Tibial nerve (tissue), 4 donors: ENCODE results near the gene DSC1. TPM values are rescaled to one million over a fixed set of nuclear protein-coding genes. Genes with fewer than 3 reads are reported as not detected.

Source experiments
- DNase-seq, 2 donors: peaks; one replicate each; pipeline ENCODE4 v3.0.0-alpha.2; 2019; ENCODE audit warnings: low spot score in 2 of 2
- H3K27ac ChIP-seq, 4 donors: fragments of 200-600 bp; sonication (generic) in 3 of 4; one replicate each; pipeline ENCODE4 v1.5.1; 2017 to 2019; ENCODE audit warnings: mild to moderate bottlenecking in 1 of 4
- H3K27me3 ChIP-seq, 2 donors: fragments of 200-600 bp; sonication (generic) in 1 of 2; one replicate each; pipeline versions ENCODE4 v1.5.1 to v1.6.0; 2017 to 2019
- H3K36me3 ChIP-seq, 3 donors: fragments of 200-600 bp; sonication (generic); one replicate each; pipeline ENCODE4 v1.5.1; 2018 to 2019
- H3K4me1 ChIP-seq, 4 donors: fragments of 200-600 bp; sonication (generic) in 3 of 4; one replicate each; pipeline ENCODE4 v1.5.1; 2017 to 2019
- H3K4me3 ChIP-seq, 4 donors: fragments of 200-600 bp; sonication (generic) in 3 of 4; one replicate each; pipeline ENCODE4 v1.5.1; 2017 to 2019; ENCODE audit warnings: mild to moderate bottlenecking in 1 of 4, moderate library complexity in 1 of 4
- H3K9me3 ChIP-seq, 4 donors: fragments of 200-600 bp; sonication (generic) in 3 of 4; one replicate each; pipeline ENCODE4 v1.5.1; 2017 to 2019
- EP300 ChIP-seq, 2 donors: sonication (generic); formaldehyde crosslinking; IDR thresholded peaks; one replicate each; pipeline ENCODE4 v1.6.1; 2017; ENCODE audit warnings: antibody characterized with exemption in 2 of 2, mild to moderate bottlenecking in 1 of 2
- POLR2A ChIP-seq, 2 donors: fragments of 450-650 bp; IDR thresholded peaks; one replicate each; pipeline ENCODE4 v1.6.1; 2017; ENCODE audit warnings: antibody characterized with exemption in 2 of 2, mild to moderate bottlenecking in 2 of 2, moderate library complexity in 2 of 2
- WGBS, 2 donors: methylation state at CpG; one replicate each; pipeline ENCODE4 v1.1.5; 2018; 5-methylcytosine and 5-hydroxymethylcytosine counted together
- total RNA-seq, 4 donors: library from RNA; depleted of rRNA; stranded (reverse); fragments of >200 nt; gene quantifications; one replicate each; pipeline ENCODE4 v1.1.0, GENCODE V29; 2016
- TF ChIP-seq, protein P1 (sequence below), 5 experiments: fragments of 200-600 bp in 3 of 5; fragments of 450-650 bp in 2 of 5; sonication (generic) in 3 of 5; IDR thresholded peaks; one replicate each; pipeline ENCODE4 v1.5.1; 2016 to 2019; ENCODE audit warnings: antibody characterized with exemption in 5 of 5, mild to moderate bottlenecking in 3 of 5, moderate library complexity in 2 of 5

Gene DSC1
- total RNA-seq, 4 donors from 2014 or later, result not detected

DNA sequence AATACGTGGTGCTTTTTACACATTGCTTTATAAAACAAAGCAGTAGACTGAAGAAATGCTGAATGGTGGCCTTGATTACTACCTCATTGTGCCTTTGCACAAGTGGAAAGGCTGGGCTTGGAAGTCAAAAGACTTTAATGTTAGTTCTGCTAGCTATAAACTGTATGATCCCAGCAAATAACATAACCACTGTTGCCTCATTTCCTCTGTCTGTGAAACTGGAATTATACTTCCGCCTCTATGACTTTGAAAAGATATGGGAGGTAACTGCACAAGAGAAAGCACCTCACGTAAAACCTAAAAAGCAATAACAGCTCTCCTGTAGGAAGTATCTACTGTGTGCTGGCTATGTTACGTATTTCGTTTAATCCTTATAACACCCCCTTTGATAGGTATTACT lies 43.4 kb upstream of the DSC1 start:
- Histone ChIP-seq H3K27ac (no peak overlapping the region), H3K4me1 (peaks cover 0 to 7% (median 0%) of the 10 kb centered on the region in 4 donors), H3K4me3 (no peak overlapping the region), H3K27me3 (no peaks in the 10 kb centered on the region), H3K9me3 (no peaks in the 10 kb centered on the region), H3K36me3 (no peaks in the 10 kb centered on the region)
- TF ChIP-seq EP300 (IDR thresholded peaks at IDR 0.05), result no peak
- TF ChIP-seq, protein P1, sequence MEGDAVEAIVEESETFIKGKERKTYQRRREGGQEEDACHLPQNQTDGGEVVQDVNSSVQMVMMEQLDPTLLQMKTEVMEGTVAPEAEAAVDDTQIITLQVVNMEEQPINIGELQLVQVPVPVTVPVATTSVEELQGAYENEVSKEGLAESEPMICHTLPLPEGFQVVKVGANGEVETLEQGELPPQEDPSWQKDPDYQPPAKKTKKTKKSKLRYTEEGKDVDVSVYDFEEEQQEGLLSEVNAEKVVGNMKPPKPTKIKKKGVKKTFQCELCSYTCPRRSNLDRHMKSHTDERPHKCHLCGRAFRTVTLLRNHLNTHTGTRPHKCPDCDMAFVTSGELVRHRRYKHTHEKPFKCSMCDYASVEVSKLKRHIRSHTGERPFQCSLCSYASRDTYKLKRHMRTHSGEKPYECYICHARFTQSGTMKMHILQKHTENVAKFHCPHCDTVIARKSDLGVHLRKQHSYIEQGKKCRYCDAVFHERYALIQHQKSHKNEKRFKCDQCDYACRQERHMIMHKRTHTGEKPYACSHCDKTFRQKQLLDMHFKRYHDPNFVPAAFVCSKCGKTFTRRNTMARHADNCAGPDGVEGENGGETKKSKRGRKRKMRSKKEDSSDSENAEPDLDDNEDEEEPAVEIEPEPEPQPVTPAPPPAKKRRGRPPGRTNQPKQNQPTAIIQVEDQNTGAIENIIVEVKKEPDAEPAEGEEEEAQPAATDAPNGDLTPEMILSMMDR (IDR thresholded peaks at IDR 0.05), result no peak
- no peak for TF ChIP-seq POLR2A (IDR thresholded peaks at IDR 0.05)
- 89 to 91% methylated on average over 5 of the region's 5 CpGs for WGBS, 2 donors
- DNase-seq, result no peak

DNA sequence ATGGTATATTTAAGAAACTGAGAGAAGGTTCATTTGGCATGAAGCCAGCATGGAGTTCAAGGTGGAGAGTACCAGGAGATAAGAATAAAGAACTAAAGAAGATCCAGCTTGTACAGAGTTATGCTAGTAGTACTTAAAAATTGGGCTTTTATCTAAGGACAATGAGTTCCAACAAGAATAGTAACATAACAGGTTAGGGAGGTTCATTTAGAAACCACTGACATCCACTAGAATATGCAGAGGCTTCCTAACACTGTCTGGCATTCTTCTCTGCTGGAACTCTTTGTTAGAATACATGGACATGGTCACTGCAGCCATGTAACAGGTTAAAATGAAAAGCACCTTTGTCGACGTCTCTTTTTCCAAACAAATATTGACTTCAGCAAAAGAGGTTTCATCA lies 42.6 kb upstream of the DSC1 start:
- Histone ChIP-seq H3K36me3 (no peaks in the 10 kb centered on the region), H3K27ac (no peak overlapping the region), H3K4me1 (peaks cover 0 to 7% (median 0%) of the 10 kb centered on the region in 4 donors), H3K27me3 (no peaks in the 10 kb centered on the region), H3K4me3 (no peak overlapping the region), H3K9me3 (no peaks in the 10 kb centered on the region)
- TF ChIP-seq, protein P1 (IDR thresholded peaks at IDR 0.05), result no peak
- TF ChIP-seq EP300 (IDR thresholded peaks at IDR 0.05) (no peak), POLR2A (IDR thresholded peaks at IDR 0.05) (no peak)
- 80 to 82% methylated on average over 2 of the region's 2 CpGs for WGBS, 2 donors
- DNase-seq, result no peak

DNA sequence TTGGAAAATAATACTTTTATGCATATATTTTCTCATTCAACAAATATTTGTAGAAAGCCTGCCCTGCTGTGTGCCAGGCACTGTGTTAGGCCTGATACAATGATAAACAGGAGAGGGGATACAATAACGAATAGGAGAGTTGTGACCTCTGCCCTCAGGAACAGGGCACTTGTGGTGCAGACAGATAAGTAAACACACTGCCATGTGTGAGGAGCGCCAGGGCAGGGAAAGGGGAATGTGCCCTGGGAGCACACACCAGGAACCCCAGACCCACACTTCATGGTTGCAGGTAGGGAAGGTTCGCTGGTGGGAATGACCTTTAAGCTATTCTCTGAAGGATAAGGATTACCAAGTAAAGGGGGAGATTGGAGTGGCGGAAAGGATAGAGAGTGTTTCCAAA lies 42.2 kb upstream of the DSC1 start:
- peaks cover 0 to 7% (median 0%) of the 10 kb centered on the region in 4 donors for H3K4me1 ChIP-seq
- H3K36me3 ChIP-seq, result no peaks in the 10 kb centered on the region
- no peak overlapping the region for H3K4me3 ChIP-seq
- H3K9me3 ChIP-seq, result no peaks in the 10 kb centered on the region
- no peak overlapping the region for H3K27ac ChIP-seq
- H3K27me3 ChIP-seq, result no peaks in the 10 kb centered on the region
- 79 to 86% methylated on average over 4 of the region's 4 CpGs for WGBS, 2 donors
- no peak for TF ChIP-seq POLR2A (IDR thresholded peaks at IDR 0.05)
- TF ChIP-seq EP300 (IDR thresholded peaks at IDR 0.05), result no peak
- TF ChIP-seq, protein P1 (IDR thresholded peaks at IDR 0.05), result no peak
- no peak for DNase-seq

DNA sequence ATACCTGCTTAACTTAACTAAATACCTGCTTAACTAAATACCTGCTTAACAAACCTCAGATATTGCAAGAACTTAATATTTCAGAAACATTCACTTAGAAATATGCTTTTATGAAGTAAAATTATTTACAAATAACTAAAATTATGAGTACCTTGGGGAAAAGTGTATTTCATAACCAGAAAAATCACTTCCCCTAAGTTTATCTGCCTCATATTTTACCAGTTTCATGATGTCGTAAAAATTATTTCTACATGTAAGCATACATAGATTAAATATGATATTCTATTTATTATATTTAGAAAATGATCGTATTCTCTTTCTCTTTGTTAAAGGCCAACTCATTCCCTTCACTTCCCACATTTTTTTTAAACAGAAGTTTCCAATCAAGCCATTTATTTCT lies 41.5 kb upstream of the DSC1 start:
- Histone ChIP-seq H3K27me3 (no peaks in the 10 kb centered on the region), H3K4me3 (no peak overlapping the region), H3K4me1 (peaks cover 0 to 7% (median 0%) of the 10 kb centered on the region in 4 donors), H3K9me3 (no peaks in the 10 kb centered on the region), H3K27ac (no peak overlapping the region), H3K36me3 (no peaks in the 10 kb centered on the region)
- no peak for DNase-seq
- WGBS, 2 donors, result 76 to 82% methylated on average over 2 of the region's 2 CpGs
- no peak for TF ChIP-seq POLR2A (IDR thresholded peaks at IDR 0.05)
- TF ChIP-seq EP300 (IDR thresholded peaks at IDR 0.05), result no peak
- TF ChIP-seq, protein P1 (IDR thresholded peaks at IDR 0.05), result no peak

DNA sequence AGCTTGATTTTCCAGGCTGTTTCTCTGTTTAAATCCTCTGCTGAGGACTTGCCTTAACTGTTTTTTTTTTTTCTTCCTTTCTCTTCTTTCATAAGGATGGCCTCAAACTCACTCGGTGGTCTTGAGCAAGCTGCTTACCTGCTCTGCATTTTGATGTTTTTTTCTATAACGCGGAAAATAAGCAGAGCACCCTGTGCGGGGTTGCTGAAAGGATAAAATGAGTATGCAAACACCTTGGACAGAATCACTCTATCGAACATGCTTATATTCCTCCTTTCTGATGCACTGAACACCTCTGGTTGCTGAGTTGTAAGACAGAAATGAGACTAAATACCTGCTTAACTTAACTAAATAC lies 41.1 kb upstream of the DSC1 start:
- DNase-seq, result no peak
- H3K4me1 ChIP-seq, result peaks cover 0 to 7% (median 0%) of the 10 kb centered on the region in 4 donors
- TF ChIP-seq, protein P1 (IDR thresholded peaks at IDR 0.05), result no peak
- no peak overlapping the region for H3K27ac ChIP-seq
- H3K9me3 ChIP-seq, result no peaks in the 10 kb centered on the region
- no peaks in the 10 kb centered on the region for H3K27me3 ChIP-seq
- 75 to 79% methylated on average over 5 of the region's 5 CpGs for WGBS, 2 donors
- H3K4me3 ChIP-seq, result no peak overlapping the region
- no peaks in the 10 kb centered on the region for H3K36me3 ChIP-seq
